HG03378 (cell line): ENCODE data around the gene RMND5B.
A peak's percentile ranks its signal among the peaks of the same experiment; 100 is the strongest.
"Not testable (repeated sequence)": the region's sequence is repeated elsewhere in the genome, so short reads cannot be mapped to it uniquely, and the experiment has no call there.

Experiments used
- ATAC-seq: cut with Tn5 transposase; IDR thresholded peaks from one replicate; pipeline ENCODE4 v1.9.1; 2021; ENCODE audit warnings: mild to moderate bottlenecking, moderate library complexity; ENCODE audit not compliant: unreplicated experiment

Gene RMND5B

GRCh38 chr5:178130576-178131445, at the start of gene RMND5B:
Gene RMND5B, plus strand, starts transcription at chr5:178131014. Its CDS starts 7,106 bp downstream, at chr5:178138120.
- ATAC-seq: peak; percentile 55

- no peak for ATAC-seq
Observed at GRCh38 chr5:178081571-178082243, 49.1 kb upstream of the RMND5B start.

- ATAC-seq: no peak
Observed at GRCh38 chr5:178083922-178084321, 46.9 kb upstream of the RMND5B start.

GRCh38 chr5:178085316-178085715, 45.5 kb upstream of the RMND5B start:
- no peak for ATAC-seq

- ATAC-seq: no peak
Observed at GRCh38 chr5:178086266-178086665, 44.5 kb upstream of the RMND5B start.

GRCh38 chr5:178087199-178087598, 43.6 kb upstream of the RMND5B start:
- ATAC-seq: not testable (repeated sequence)

- no peak for ATAC-seq
Observed at GRCh38 chr5:178090856-178091255, 40.0 kb upstream of the RMND5B start.

GRCh38 chr5:178093134-178093533, 37.7 kb upstream of the RMND5B start:
- no peak for ATAC-seq

- ATAC-seq: no peak
Observed at GRCh38 chr5:178094345-178094744, 36.5 kb upstream of the RMND5B start.

GRCh38 chr5:178098685-178099084, 32.1 kb upstream of the RMND5B start:
- no peak for ATAC-seq

GRCh38 chr5:178103612-178104011, 27.2 kb upstream of the RMND5B start:
- no peak for ATAC-seq

- ATAC-seq: no peak
Observed at GRCh38 chr5:178104492-178104891, 26.3 kb upstream of the RMND5B start.

- ATAC-seq: no peak
Observed at GRCh38 chr5:178106086-178106485, 24.7 kb upstream of the RMND5B start.

GRCh38 chr5:178106556-178107239, 24.1 kb upstream of the RMND5B start:
- ATAC-seq: no peak

GRCh38 chr5:178107756-178108310, 23.0 kb upstream of the RMND5B start:
- no peak for ATAC-seq

- ATAC-seq: no peak
Observed at GRCh38 chr5:178108446-178108845, 22.4 kb upstream of the RMND5B start.

GRCh38 chr5:178108966-178109365, 21.8 kb upstream of the RMND5B start:
- ATAC-seq: no peak

- no peak for ATAC-seq
Observed at GRCh38 chr5:178110511-178110910, 20.3 kb upstream of the RMND5B start.

GRCh38 chr5:178111925-178112324, 18.9 kb upstream of the RMND5B start:
- ATAC-seq: no peak

- ATAC-seq: no peak
Observed at GRCh38 chr5:178112545-178112944, 18.3 kb upstream of the RMND5B start.

GRCh38 chr5:178113141-178113787, 17.6 kb upstream of the RMND5B start, which contains the start of gene N4BP3:
Gene N4BP3, plus strand, starts transcription at chr5:178113532. Its CDS starts 6,052 bp downstream, at chr5:178119584.
- ATAC-seq: no peak
